ENCODE data around the gene DCAF11.
A peak's percentile ranks its signal among the peaks of the same experiment; 100 is the strongest.

DCAF11 gene

DNA sequence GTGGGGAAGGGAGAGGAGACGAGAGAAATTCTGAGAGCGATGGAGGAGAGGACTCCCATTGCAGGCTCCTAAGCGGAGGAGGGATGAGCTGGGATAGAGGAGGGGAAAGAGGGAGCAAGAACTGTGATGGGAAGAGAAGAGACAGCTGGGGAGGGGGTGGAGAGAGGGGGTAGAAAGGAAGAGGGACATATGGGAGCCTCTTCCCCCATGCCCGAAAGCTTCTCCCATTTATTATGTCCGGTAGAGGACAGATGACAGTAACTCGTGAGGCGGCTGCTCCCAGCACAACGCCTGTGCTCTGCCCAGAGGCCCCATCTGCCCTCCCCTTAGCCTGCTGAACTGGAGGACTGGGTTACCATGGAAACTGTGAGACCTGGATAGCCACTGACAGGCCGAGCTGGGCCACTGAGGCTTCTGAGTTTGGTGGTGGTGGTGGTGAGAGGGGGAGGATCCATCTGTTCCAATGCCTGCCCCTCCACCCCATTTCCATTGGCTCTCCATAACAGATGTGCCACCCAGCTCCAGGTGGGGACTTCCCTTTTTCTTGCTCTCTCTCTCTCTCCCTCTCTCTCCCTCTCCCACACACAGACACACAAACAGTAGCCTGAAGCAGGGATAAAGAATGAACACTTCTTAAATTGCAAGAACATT lies 35.0 kb upstream of the DCAF11 start:
- no peaks in the 10 kb centered on the region for H3K36me3 ChIP-seq (ENCODE audit: control insufficient read depth in 2 of 2, insufficient read depth in 1 of 2, low read length in 2 of 2)
- POLR2A ChIA-PET = interaction anchor here (1.0 to 3.7 kb wide), 8 partner anchors 9 to 67 kb away, joined by 3 to 27 read pairs (median 6); partner anchors contain the start of genes PCK2 and PSME2
- H3K4me1 ChIP-seq (ENCODE audit: control insufficient read depth, insufficient read depth, low read length) = peaks cover 10% of the 10 kb centered on the region
- TF ChIP-seq RBAK (tag by site-specific recombination; IDR thresholded peaks at IDR 0.05) = no peak
- TF ChIP-seq HOXC10 (CRISPR knock-in tag; IDR thresholded peaks at IDR 0.05) = no peak
- TF ChIP-seq EGR2 (tag by site-specific recombination; IDR thresholded peaks at IDR 0.05; ENCODE audit: low read depth) = 0 out of 2 replicates have a peak, but pooled peaks have one; percentile 15
- no peak for TF ChIP-seq ZNF148 (tag by site-specific recombination; IDR thresholded peaks at IDR 0.05; ENCODE audit: borderline replicate concordance)
- no peak for TF ChIP-seq SCRT1 (tag by site-specific recombination; IDR thresholded peaks at IDR 0.05; ENCODE audit: borderline replicate concordance)
- no peak for TF ChIP-seq ZFP3 (tag by site-specific recombination; IDR thresholded peaks at IDR 0.05; ENCODE audit: low read depth)
- peak; percentile 51; the same call in 1 of the 2 replicates for TF ChIP-seq SP3 (tag by site-specific recombination; IDR thresholded peaks at IDR 0.05)
- TF ChIP-seq, protein P1, sequence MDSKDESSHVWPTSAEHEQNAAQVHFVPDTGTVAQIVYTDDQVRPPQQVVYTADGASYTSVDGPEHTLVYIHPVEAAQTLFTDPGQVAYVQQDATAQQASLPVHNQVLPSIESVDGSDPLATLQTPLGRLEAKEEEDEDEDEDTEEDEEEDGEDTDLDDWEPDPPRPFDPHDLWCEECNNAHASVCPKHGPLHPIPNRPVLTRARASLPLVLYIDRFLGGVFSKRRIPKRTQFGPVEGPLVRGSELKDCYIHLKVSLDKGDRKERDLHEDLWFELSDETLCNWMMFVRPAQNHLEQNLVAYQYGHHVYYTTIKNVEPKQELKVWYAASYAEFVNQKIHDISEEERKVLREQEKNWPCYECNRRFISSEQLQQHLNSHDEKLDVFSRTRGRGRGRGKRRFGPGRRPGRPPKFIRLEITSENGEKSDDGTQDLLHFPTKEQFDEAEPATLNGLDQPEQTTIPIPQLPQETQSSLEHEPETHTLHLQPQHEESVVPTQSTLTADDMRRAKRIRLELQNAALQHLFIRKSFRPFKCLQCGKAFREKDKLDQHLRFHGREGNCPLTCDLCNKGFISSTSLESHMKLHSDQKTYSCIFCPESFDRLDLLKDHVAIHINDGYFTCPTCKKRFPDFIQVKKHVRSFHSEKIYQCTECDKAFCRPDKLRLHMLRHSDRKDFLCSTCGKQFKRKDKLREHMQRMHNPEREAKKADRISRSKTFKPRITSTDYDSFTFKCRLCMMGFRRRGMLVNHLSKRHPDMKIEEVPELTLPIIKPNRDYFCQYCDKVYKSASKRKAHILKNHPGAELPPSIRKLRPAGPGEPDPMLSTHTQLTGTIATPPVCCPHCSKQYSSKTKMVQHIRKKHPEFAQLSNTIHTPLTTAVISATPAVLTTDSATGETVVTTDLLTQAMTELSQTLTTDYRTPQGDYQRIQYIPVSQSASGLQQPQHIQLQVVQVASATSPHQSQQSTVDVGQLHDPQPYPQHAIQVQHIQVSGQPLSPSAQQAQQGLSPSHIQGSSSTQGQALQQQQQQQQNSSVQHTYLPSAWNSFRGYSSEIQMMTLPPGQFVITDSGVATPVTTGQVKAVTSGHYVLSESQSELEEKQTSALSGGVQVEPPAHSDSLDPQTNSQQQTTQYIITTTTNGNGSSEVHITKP (tag by site-specific recombination; IDR thresholded peaks at IDR 0.05) = peak; percentile 53; the same call in 1 of the 2 replicates
- peak; percentile 58 for TF ChIP-seq SP2 (tag by site-specific recombination; IDR thresholded peaks at IDR 0.05)
- TF ChIP-seq ZNF341 (tag by site-specific recombination; IDR thresholded peaks at IDR 0.05; ENCODE audit: low read depth) = peak; percentile 96
- no peak for TF ChIP-seq ZSCAN18 (tag by site-specific recombination; IDR thresholded peaks at IDR 0.05)
- no peak for TF ChIP-seq FEZF1 (tag by site-specific recombination; IDR thresholded peaks at IDR 0.05)
- no peak overlapping the region for H3K4me3 ChIP-seq (ENCODE audit: low read depth, low read length)
- CTCF ChIA-PET = interaction anchor here (0.5 to 6.0 kb wide), 5 partner anchors 12 to 491 kb away, joined by 3 to 77 read pairs (median 3); partner anchors contain the start of gene PCK2
- H3K9me3 ChIP-seq (ENCODE audit: control insufficient read depth, insufficient read depth, low read depth, low read length) = no peaks in the 10 kb centered on the region
- no peak overlapping the region for H3K27ac ChIP-seq (ENCODE audit: extremely low read depth, low read depth, low read length)

DNA sequence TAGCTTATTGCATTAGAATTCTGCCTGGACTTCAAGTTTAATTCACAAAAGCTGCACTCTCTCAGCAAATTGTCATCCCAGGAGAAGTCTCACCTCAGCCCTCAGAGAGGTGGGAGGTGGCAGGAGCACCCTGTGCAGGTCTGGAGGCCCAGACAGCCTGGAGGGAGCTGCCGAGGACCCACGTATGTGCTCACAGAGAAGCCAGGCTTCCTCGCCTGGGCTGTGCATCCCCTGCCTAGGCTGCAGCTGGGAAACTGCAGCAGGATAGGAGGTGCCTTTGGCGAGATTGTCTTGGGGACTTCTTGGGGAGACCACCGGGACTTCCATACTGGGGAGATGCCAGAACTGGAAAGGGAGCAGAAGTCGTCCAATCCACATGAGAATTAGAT lies 34.4 kb upstream of the DCAF11 start:
- no peaks in the 10 kb centered on the region for H3K9me3 ChIP-seq (ENCODE audit: control insufficient read depth, insufficient read depth, low read depth, low read length)
- H3K36me3 ChIP-seq (ENCODE audit: control insufficient read depth in 2 of 2, insufficient read depth in 1 of 2, low read length in 2 of 2) = no peaks in the 10 kb centered on the region
- H3K4me3 ChIP-seq (ENCODE audit: low read depth, low read length) = no peak overlapping the region
- ChIA-PET POLR2A (interaction anchor here (0.8 to 3.7 kb wide), 11 partner anchors 9 to 81 kb away, joined by 3 to 27 read pairs (median 4); partner anchors contain the start of genes DCAF11, IRF9, NRL and PCK2), CTCF (interaction anchor here (0.5 to 6.0 kb wide), 9 partner anchors 12 to 492 kb away, joined by 3 to 77 read pairs (median 3); partner anchors contain the start of gene PCK2)
- H3K27ac ChIP-seq (ENCODE audit: extremely low read depth, low read depth, low read length) = no peak overlapping the region
- H3K4me1 ChIP-seq (ENCODE audit: control insufficient read depth, insufficient read depth, low read length) = peaks cover 10% of the 10 kb centered on the region
- TF ChIP-seq ZNF2 (tag by site-specific recombination; IDR thresholded peaks at IDR 0.05) (no peak), ZNF596 (tag by site-specific recombination; IDR thresholded peaks at IDR 0.05) (no peak), ZNF138 (tag by site-specific recombination; IDR thresholded peaks at IDR 0.05; ENCODE audit: borderline replicate concordance) (no peak), GLI4 (tag by site-specific recombination; IDR thresholded peaks at IDR 0.05) (no peak), ZBTB11 (tag by site-specific recombination; conservative IDR thresholded peaks at IDR 0.05; ENCODE audit: low read depth) (no peak), ZNF677 (tag by site-specific recombination; IDR thresholded peaks at IDR 0.05) (no peak)
- TF ChIP-seq, protein P2, sequence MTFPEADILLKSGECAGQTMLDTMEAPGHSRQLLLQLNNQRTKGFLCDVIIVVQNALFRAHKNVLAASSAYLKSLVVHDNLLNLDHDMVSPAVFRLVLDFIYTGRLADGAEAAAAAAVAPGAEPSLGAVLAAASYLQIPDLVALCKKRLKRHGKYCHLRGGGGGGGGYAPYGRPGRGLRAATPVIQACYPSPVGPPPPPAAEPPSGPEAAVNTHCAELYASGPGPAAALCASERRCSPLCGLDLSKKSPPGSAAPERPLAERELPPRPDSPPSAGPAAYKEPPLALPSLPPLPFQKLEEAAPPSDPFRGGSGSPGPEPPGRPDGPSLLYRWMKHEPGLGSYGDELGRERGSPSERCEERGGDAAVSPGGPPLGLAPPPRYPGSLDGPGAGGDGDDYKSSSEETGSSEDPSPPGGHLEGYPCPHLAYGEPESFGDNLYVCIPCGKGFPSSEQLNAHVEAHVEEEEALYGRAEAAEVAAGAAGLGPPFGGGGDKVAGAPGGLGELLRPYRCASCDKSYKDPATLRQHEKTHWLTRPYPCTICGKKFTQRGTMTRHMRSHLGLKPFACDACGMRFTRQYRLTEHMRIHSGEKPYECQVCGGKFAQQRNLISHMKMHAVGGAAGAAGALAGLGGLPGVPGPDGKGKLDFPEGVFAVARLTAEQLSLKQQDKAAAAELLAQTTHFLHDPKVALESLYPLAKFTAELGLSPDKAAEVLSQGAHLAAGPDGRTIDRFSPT (tag by site-specific recombination; IDR thresholded peaks at IDR 0.05) = no peak
